T-helper 17 cell (primary cell): ENCODE data around the gene ABCC4. TPM values are rescaled to one million over a fixed set of nuclear protein-coding genes. Genes with fewer than 3 reads are reported as not detected.
"Not testable (repeated sequence)": the region's sequence is repeated elsewhere in the genome, so short reads cannot be mapped to it uniquely, and the experiment has no call there.

Experiments
- ATAC-seq: fragments of 150-1000 bp; cut with Tn5 transposase; 2 replicates; pipeline ENCODE4 v1.10.0; 2021; ENCODE audit warnings: mild to moderate bottlenecking, moderate library complexity
- DNase-seq, 3 donors: peaks; one replicate each; pipeline versions ENCODE4 v3.0.0 to v3.0.0-alpha.2; 2020 to 2021
- H3K9me3 ChIP-seq: one replicate; pipeline ENCODE4 v1.7.0; 2013; ENCODE audit warnings: low read length, mild to moderate bottlenecking; ENCODE audit not compliant: control insufficient read depth, poor library complexity, severe bottlenecking
- H3K27ac Mint-ChIP-seq: one replicate; pipeline ENCODE4 v1.8.0; 2022; ENCODE audit warnings: mild to moderate bottlenecking, moderate library complexity, mixed read lengths
- H3K27me3 Mint-ChIP-seq: one replicate; pipeline ENCODE4 v1.8.0; 2022; ENCODE audit warnings: mixed read lengths
- H3K36me3 Mint-ChIP-seq: one replicate; pipeline ENCODE4 v1.8.0; 2022; ENCODE audit warnings: low read depth, mixed read lengths
- H3K4me1 Mint-ChIP-seq: one replicate; pipeline ENCODE4 v1.8.0; 2022; ENCODE audit warnings: mild to moderate bottlenecking, mixed read lengths
- H3K4me3 Mint-ChIP-seq: one replicate; pipeline ENCODE4 v1.8.0; 2022; ENCODE audit warnings: mild to moderate bottlenecking, moderate library complexity, mixed read lengths
- total RNA-seq, 4 donors: library from RNA in 2 of 4; stranded (reverse) in 2 of 4; gene quantifications; one replicate each; pipeline ENCODE4 v1.2.3 and lab custom pipeline; 2022 to 2026

Gene ABCC4
- total RNA-seq, 2 donors from 2014 or later = 6.3 to 14.2 TPM

GRCh38 chr13:95317039-95317989, 16.1 kb upstream of the ABCC4 start:
- H3K9me3 ChIP-seq = no peaks in the 10 kb centered on the region
- Mint-ChIP-seq H3K36me3 (no peaks in the 10 kb centered on the region), H3K27me3 (peaks cover 31% of the 10 kb centered on the region), H3K4me3 (no peak overlapping the region), H3K4me1 (peaks cover 8% of the 10 kb centered on the region), H3K27ac (no peak overlapping the region)
- DNase-seq (no peak), ATAC-seq (no peak)

GRCh38 chr13:95315752-95316151, 14.5 kb upstream of the ABCC4 start:
- Mint-ChIP-seq H3K4me1 (peaks cover 6% of the 10 kb centered on the region), H3K27ac (no peak overlapping the region), H3K36me3 (no peaks in the 10 kb centered on the region), H3K27me3 (peaks cover 42% of the 10 kb centered on the region), H3K4me3 (no peak overlapping the region)
- no peak for ATAC-seq
- no peaks in the 10 kb centered on the region for H3K9me3 ChIP-seq
- no peak for DNase-seq

- ATAC-seq (no peak), DNase-seq (no peak)
- H3K4me1 Mint-ChIP-seq = no peaks in the 10 kb centered on the region
- peaks cover 15% of the 10 kb centered on the region for H3K27me3 Mint-ChIP-seq
- no peaks in the 10 kb centered on the region for H3K9me3 ChIP-seq
- H3K27ac Mint-ChIP-seq = no peak overlapping the region
- no peak overlapping the region for H3K4me3 Mint-ChIP-seq
- no peaks in the 10 kb centered on the region for H3K36me3 Mint-ChIP-seq
Observed at GRCh38 chr13:95307507-95307906, 6.3 kb upstream of the ABCC4 start.

GRCh38 chr13:95304453-95304852, 3.2 kb upstream of the ABCC4 start:
- Mint-ChIP-seq H3K4me1 (peaks cover 15% of the 10 kb centered on the region), H3K4me3 (no peak overlapping the region), H3K27ac (no peak overlapping the region), H3K36me3 (peaks cover 2% of the 10 kb centered on the region), H3K27me3 (no peaks in the 10 kb centered on the region)
- H3K9me3 ChIP-seq = no peaks in the 10 kb centered on the region
- no peak for ATAC-seq
- no peak for DNase-seq

- H3K27ac Mint-ChIP-seq = no peak overlapping the region
- peak overlapping the region; percentile 97 for H3K4me3 Mint-ChIP-seq
- peaks cover 2% of the 10 kb centered on the region for H3K36me3 Mint-ChIP-seq
Observed at GRCh38 chr13:95301968-95302393, 730 bp upstream of the ABCC4 start.

GRCh38 chr13:95300625-95301182, 547 bp downstream of the ABCC4 start:
- ATAC-seq (peak; percentile 55), DNase-seq (peak in 2 of 3 donors; percentile 17 to 27)
- H3K4me3 Mint-ChIP-seq = peak overlapping the region; percentile 97
- peaks cover 2% of the 10 kb centered on the region for H3K36me3 Mint-ChIP-seq
- H3K27ac Mint-ChIP-seq = peak overlapping the region; percentile 21
- H3K4me1 Mint-ChIP-seq = peaks cover 27% of the 10 kb centered on the region
- no peaks in the 10 kb centered on the region for H3K27me3 Mint-ChIP-seq
- H3K9me3 ChIP-seq = no peaks in the 10 kb centered on the region

More at GRCh38 chr13:95301968-95302393, 730 bp upstream of the ABCC4 start:
- Mint-ChIP-seq H3K4me1 (peaks cover 22% of the 10 kb centered on the region), H3K27me3 (no peaks in the 10 kb centered on the region)
- ATAC-seq (peak; percentile 2), DNase-seq (no peak)
- no peaks in the 10 kb centered on the region for H3K9me3 ChIP-seq

- Mint-ChIP-seq H3K27ac (peak overlapping the region; percentile 21), H3K36me3 (peaks cover 2% of the 10 kb centered on the region), H3K27me3 (no peaks in the 10 kb centered on the region), H3K4me3 (peak overlapping the region; percentile 97), H3K4me1 (peaks cover 27% of the 10 kb centered on the region)
- no peaks in the 10 kb centered on the region for H3K9me3 ChIP-seq
- ATAC-seq (no peak), DNase-seq (no peak)
Observed at GRCh38 chr13:95298971-95299621, 2.2 kb downstream of the ABCC4 start.

GRCh38 chr13:95298169-95298965, 2.9 kb downstream of the ABCC4 start:
- peaks cover 2% of the 10 kb centered on the region for H3K36me3 Mint-ChIP-seq
- DNase-seq = no peak
- no peak overlapping the region for H3K27ac Mint-ChIP-seq
- H3K27me3 Mint-ChIP-seq = no peaks in the 10 kb centered on the region
- no peak overlapping the region for H3K4me3 Mint-ChIP-seq
- H3K4me1 Mint-ChIP-seq = peaks cover 27% of the 10 kb centered on the region
- ATAC-seq = no peak
- H3K9me3 ChIP-seq = no peaks in the 10 kb centered on the region

GRCh38 chr13:95296326-95296925, 4.8 kb downstream of the ABCC4 start:
- peak overlapping the region; percentile 79 for H3K27ac Mint-ChIP-seq
- no peak overlapping the region for H3K4me3 Mint-ChIP-seq
- no peaks in the 10 kb centered on the region for H3K9me3 ChIP-seq
- DNase-seq (no peak), ATAC-seq (no peak)
- peaks cover 2% of the 10 kb centered on the region for H3K36me3 Mint-ChIP-seq
- no peaks in the 10 kb centered on the region for H3K27me3 Mint-ChIP-seq
- peaks cover 23% of the 10 kb centered on the region for H3K4me1 Mint-ChIP-seq

GRCh38 chr13:95295026-95295425, 6.2 kb downstream of the ABCC4 start:
- no peak for DNase-seq
- Mint-ChIP-seq H3K36me3 (no peaks in the 10 kb centered on the region), H3K4me3 (no peak overlapping the region), H3K4me1 (peaks cover 17% of the 10 kb centered on the region), H3K27ac (no peak overlapping the region), H3K27me3 (no peaks in the 10 kb centered on the region)
- no peaks in the 10 kb centered on the region for H3K9me3 ChIP-seq
- ATAC-seq = no peak

GRCh38 chr13:95292622-95293021, 8.6 kb downstream of the ABCC4 start:
- ATAC-seq = no peak
- no peak overlapping the region for H3K4me3 Mint-ChIP-seq
- DNase-seq = no peak
- H3K27ac Mint-ChIP-seq = no peak overlapping the region
- no peaks in the 10 kb centered on the region for H3K9me3 ChIP-seq
- no peaks in the 10 kb centered on the region for H3K27me3 Mint-ChIP-seq
- no peaks in the 10 kb centered on the region for H3K36me3 Mint-ChIP-seq
- peaks cover 5% of the 10 kb centered on the region for H3K4me1 Mint-ChIP-seq

GRCh38 chr13:95289901-95290300, 11.3 kb downstream of the ABCC4 start:
- not testable (repeated sequence) for H3K36me3 Mint-ChIP-seq, H3K27ac Mint-ChIP-seq, ATAC-seq, H3K9me3 ChIP-seq, H3K4me1 Mint-ChIP-seq, H3K27me3 Mint-ChIP-seq, DNase-seq, H3K4me3 Mint-ChIP-seq
